SK-MEL-5 (cell line): ENCODE measurements around the gene GOLGA8Q. TPM values are rescaled to one million over a fixed set of nuclear protein-coding genes. Genes with fewer than 3 reads are reported as not detected.
"Not testable (repeated sequence)": the region's sequence is repeated elsewhere in the genome, so short reads cannot be mapped to it uniquely, and the experiment has no call there.

Experiments used
- DNase-seq: peaks from one replicate; pipeline ENCODE4 v3.0.0-alpha.2; 2016; ENCODE audit warnings: low read depth, low spot score
- in situ Hi-C: cut with HindIII; loops from 2 replicates; pipeline ENCODE4 v1.10.0; 2016; ENCODE audit warnings: low sequenced_read_pairs, high pct_unique_total_duplicates, low pct_unique_long_range_greater_than_20kb
- polyA plus RNA-seq, 2 experiments: library from polyadenylated mRNA; depleted of rRNA; stranded (reverse); fragments of >200 nt; gene quantifications; 2 replicates each; pipeline ENCODE4 v1.2.3, GENCODE V29; 2015
- total RNA-seq: library from RNA; depleted of rRNA; stranded (reverse); fragments of >200 nt; shearing (Covaris generic); gene quantifications from 2 replicates; pipeline ENCODE4 v1.2.3, GENCODE V29; 2014; rRNA removed

GOLGA8Q gene
- total RNA-seq: 0.13 and 0.16 TPM in 2 replicates
- polyA plus RNA-seq (2015; cell fraction: cytosol; rRNA removed): not detected in 2 replicates
- not detected in 2 replicates for polyA plus RNA-seq (2015; cell fraction: nucleus; rRNA removed)

- in situ Hi-C loops, DNase-seq: not testable (repeated sequence)
Observed at GRCh38 chr15:30551750-30552149, at the start of gene GOLGA8Q. Gene GOLGA8Q (plus strand): TSS chr15:30552050. CDS start chr15:30552078, 28 bp downstream.

- in situ Hi-C loops, DNase-seq: not testable (repeated sequence)
Observed at GRCh38 chr15:30502904-30503781, 48.7 kb upstream of the GOLGA8Q start.

GRCh38 chr15:30504162-30504843, 47.5 kb upstream of the GOLGA8Q start:
- DNase-seq, in situ Hi-C loops: not testable (repeated sequence)

- DNase-seq, in situ Hi-C loops: not testable (repeated sequence)
Observed at GRCh38 chr15:30514545-30514944, 37.3 kb upstream of the GOLGA8Q start.

GRCh38 chr15:30523453-30524243, 28.2 kb upstream of the GOLGA8Q start:
- in situ Hi-C loops, DNase-seq: not testable (repeated sequence)

- DNase-seq, in situ Hi-C loops: not testable (repeated sequence)
Observed at GRCh38 chr15:30525912-30526311, 25.9 kb upstream of the GOLGA8Q start.

- DNase-seq, in situ Hi-C loops: not testable (repeated sequence)
Observed at GRCh38 chr15:30529049-30529448, 22.8 kb upstream of the GOLGA8Q start.

- in situ Hi-C loops: not testable (repeated sequence)
Observed at GRCh38 chr15:30566949-30567348, 15.1 kb downstream of the GOLGA8Q start.

GRCh38 chr15:30573012-30573491, 21.2 kb downstream of the GOLGA8Q start:
- in situ Hi-C loops, DNase-seq: not testable (repeated sequence)

More at GRCh38 chr15:30566949-30567348, 15.1 kb downstream of the GOLGA8Q start:
- DNase-seq: not testable (repeated sequence)

- in situ Hi-C loops: not testable (repeated sequence)
Observed at GRCh38 chr15:30579394-30579970, 27.6 kb downstream of the GOLGA8Q start.

GRCh38 chr15:30580716-30581115, 28.9 kb downstream of the GOLGA8Q start:
- in situ Hi-C loops, DNase-seq: not testable (repeated sequence)

More at GRCh38 chr15:30579394-30579970, 27.6 kb downstream of the GOLGA8Q start:
- not testable (repeated sequence) for DNase-seq

- in situ Hi-C loops, DNase-seq: not testable (repeated sequence)
Observed at GRCh38 chr15:30598953-30599352, 47.1 kb downstream of the GOLGA8Q start.

- in situ Hi-C loops, DNase-seq: not testable (repeated sequence)
Observed at GRCh38 chr15:30603796-30604195, 51.9 kb downstream of the GOLGA8Q start, which contains the start of gene GOLGA8H. Gene GOLGA8H (plus strand): TSS chr15:30604028. CDS start chr15:30604126, 98 bp downstream.
